ENCODE measurements around the gene GRM7. TPM values are rescaled to one million over a fixed set of nuclear protein-coding genes. Genes with fewer than 3 reads are reported as not detected.

Gene GRM7
- total RNA-seq, 1 experiment from 2014 or later, result 0.28 TPM

- Histone ChIP-seq H2BK120ac (ENCODE audit: low read depth, low read length, poor library complexity, severe bottlenecking) (no peak overlapping the region), H3T11ph (ENCODE audit: low read length) (no peak overlapping the region), H3K27ac (ENCODE audit: insufficient read length, low read depth, low read length) (no peak overlapping the region), H4K5ac (ENCODE audit: insufficient read length, low read depth, low read length) (no peak overlapping the region), H4K91ac (ENCODE audit: insufficient read length, low read depth, low read length) (no peak overlapping the region), H2AFZ (ENCODE audit: low read length) (no peak overlapping the region), H3K18ac (ENCODE audit: insufficient read length, low read depth, low read length) (no peak overlapping the region), H3K79me1 (ENCODE audit: insufficient read depth, low read depth, low read length, poor library complexity, severe bottlenecking) (no peaks in the 10 kb centered on the region), H3K9me3 (ENCODE audit: control insufficient read depth, low read depth, low read length) (no peaks in the 10 kb centered on the region), H3K4me2 (ENCODE audit: insufficient read depth, insufficient read length, low read length) (no peak overlapping the region), H3K56ac (ENCODE audit: insufficient read length, low read depth, low read length) (no peak overlapping the region), H3K23ac (ENCODE audit: insufficient read length, low read depth, low read length) (no peak overlapping the region), H3K27me3 (ENCODE audit: insufficient read depth, low read length) (no peaks in the 10 kb centered on the region), H3K14ac (ENCODE audit: insufficient read depth, low read length) (no peak overlapping the region), H3K79me2 (ENCODE audit: insufficient read depth, low read length) (no peaks in the 10 kb centered on the region), H2BK20ac (ENCODE audit: low read depth, low read length, poor library complexity, severe bottlenecking) (no peak overlapping the region), H4K8ac (replicated peaks; ENCODE audit: insufficient read length, low read depth, low read length) (no peak overlapping the region), H2BK15ac (ENCODE audit: low read depth, low read length) (no peak overlapping the region), H3K9ac (ENCODE audit: extremely low read depth, insufficient read length, low read length) (no peak overlapping the region), H2AK5ac (ENCODE audit: insufficient read length, low read length) (no peak overlapping the region), H3K4ac (ENCODE audit: low read depth, low read length) (no peak overlapping the region), H2BK5ac (ENCODE audit: insufficient read length, low read length) (no peak overlapping the region), H2BK12ac (ENCODE audit: insufficient read length, low read depth, low read length) (no peak overlapping the region), H3K23me2 (ENCODE audit: insufficient read length, low read depth, low read length, poor library complexity, severe bottlenecking) (no peaks in the 10 kb centered on the region), H4K20me1 (ENCODE audit: control insufficient read depth, insufficient read depth, insufficient read length) (no peaks in the 10 kb centered on the region), H3K4me1 (ENCODE audit: insufficient read depth, low read length) (no peaks in the 10 kb centered on the region)
- Mint-ChIP-seq H3K27me3 (ENCODE audit: low read depth) (no peaks in the 10 kb centered on the region), H3K4me3 (no peak overlapping the region), H3K4me1 (peaks cover 2 to 4% of the 10 kb centered on the region in 2 experiments; a peak in 1 of 4 replicates), H3K27ac (no peak overlapping the region), H3K36me3 (ENCODE audit: insufficient read depth in 1 of 3, low read depth in 3 of 3) (no peaks in the 10 kb centered on the region), H3K9me3 (no peaks in the 10 kb centered on the region)
- no peak for TF ChIP-seq CTCF (conservative IDR thresholded peaks at IDR 0.05)
- no peak for DNase-seq
- no CpG with 5 or more reads among the region's 2 CpGs for WGBS (ENCODE audit: extremely low coverage, insufficient read length, low lambda C conversion rate)
These were observed 728.6 kb downstream of the GRM7 start for GRCh38 chr3:7589526-7589925.
